Ishikawa (cell line): ENCODE measurements around the gene PDCL2.

ENCODE experiments used
- CEBPB ChIP-seq: IDR thresholded peaks from 2 replicates; pipeline ENCODE4 v1.6.1; 2012
- EGR1 ChIP-seq: IDR thresholded peaks from 2 replicates; pipeline ENCODE4 v1.6.1; 2012
- EP300 ChIP-seq: IDR thresholded peaks from 2 replicates; pipeline ENCODE4 v1.6.1; 2012; ENCODE audit warnings: borderline replicate concordance
- NFIC ChIP-seq: IDR thresholded peaks from 2 replicates; pipeline ENCODE4 v1.6.1; 2012
- RAD21 ChIP-seq: IDR thresholded peaks from 2 replicates; pipeline ENCODE4 v1.6.1; 2012; ENCODE audit warnings: low read depth
- TAF1 ChIP-seq: IDR thresholded peaks from 2 replicates; pipeline ENCODE4 v1.6.1; 2012; ENCODE audit warnings: low read depth, mild to moderate bottlenecking
- TF ChIP-seq, protein P1 (sequence below): IDR thresholded peaks from 2 replicates; pipeline ENCODE4 v1.6.1; 2012

DNA sequence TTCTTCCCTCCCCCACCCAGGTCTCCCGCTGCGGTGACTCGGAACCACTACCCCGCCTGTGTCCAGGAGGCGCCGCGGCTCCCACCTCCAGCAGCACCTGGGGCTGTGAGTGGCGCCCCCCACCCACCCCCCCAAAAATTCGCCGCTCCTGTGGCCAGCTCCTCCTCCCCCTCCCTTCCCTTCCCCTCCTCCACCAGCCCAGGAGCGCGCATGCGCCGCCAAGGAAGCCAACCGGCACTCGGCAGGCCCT lies 45.6 kb downstream of the PDCL2 start:
- no peak for TF ChIP-seq EGR1
- no peak for TF ChIP-seq NFIC
- TF ChIP-seq EP300 = no peak
- no peak for TF ChIP-seq TAF1
- TF ChIP-seq, protein P1, sequence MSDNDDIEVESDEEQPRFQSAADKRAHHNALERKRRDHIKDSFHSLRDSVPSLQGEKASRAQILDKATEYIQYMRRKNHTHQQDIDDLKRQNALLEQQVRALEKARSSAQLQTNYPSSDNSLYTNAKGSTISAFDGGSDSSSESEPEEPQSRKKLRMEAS = no peak
- no peak for TF ChIP-seq CEBPB
- no peak for TF ChIP-seq RAD21
